Lower leg skin (tissue), 4 donors: Measurements from ENCODE around the gene FGF21. TPM values are rescaled to one million over a fixed set of nuclear protein-coding genes. Genes with fewer than 3 reads are reported as not detected.

Experiments
- DNase-seq, 2 donors: peaks; one replicate each; pipeline ENCODE4 v3.0.0-alpha.2; 2019; ENCODE audit warnings: low spot score in 2 of 2
- H3K4me3 ChIP-seq: fragments of 200-600 bp; sonication (generic); 2 replicates; pipeline ENCODE4 v1.5.1; 2017; ENCODE audit warnings: mild to moderate bottlenecking, low read depth; ENCODE audit not compliant: poor library complexity, severe bottlenecking
- CTCF ChIP-seq, 3 donors: fragments of 450-650 bp; IDR thresholded peaks; one replicate each; pipeline ENCODE4 v1.5.1; 2016; ENCODE audit warnings: antibody characterized with exemption in 3 of 3, mild to moderate bottlenecking in 3 of 3, moderate library complexity in 2 of 3
- POLR2A ChIP-seq, 2 donors: fragments of 450-650 bp; IDR thresholded peaks; one replicate each; pipeline ENCODE4 v1.6.1; 2016 to 2017; ENCODE audit warnings: antibody characterized with exemption in 2 of 2, mild to moderate bottlenecking in 1 of 2, moderate library complexity in 1 of 2
- WGBS, 2 donors: methylation state at CpG; one replicate each; pipeline ENCODE4 v1.1.5; 2018; 5-methylcytosine and 5-hydroxymethylcytosine counted together
- intact Hi-C: fragments of 100-400 bp; cut with DNase I; formaldehyde crosslinking; loops from one replicate; pipeline ENCODE4 v1.15.0; 2023; ENCODE audit warnings: low total_unique reads
- total RNA-seq, 4 donors: library from RNA; depleted of rRNA; stranded (reverse); fragments of >200 nt; gene quantifications; one replicate each; pipeline ENCODE4 v1.1.0, GENCODE V29; 2016

FGF21 gene
- total RNA-seq, 4 donors from 2014 or later = not detected

GRCh38 chr19:48718711-48719231 is 36.6 kb upstream of the FGF21 start:
- H3K4me3 ChIP-seq = no peak overlapping the region
- DNase-seq = no peak
- intact Hi-C loops = no loop called here
- WGBS, 2 donors = 75 to 79% methylated on average over 15 of the region's 15 CpGs
- TF ChIP-seq POLR2A (IDR thresholded peaks at IDR 0.05) (no peak), CTCF (IDR thresholded peaks at IDR 0.05) (no peak)

GRCh38 chr19:48719263-48720171 is 35.8 kb upstream of the FGF21 start, which contains the start of gene MAMSTR:
Gene MAMSTR (minus strand): TSS chr19:48719725. CDS start chr19:48719031, 694 bp downstream.
- intact Hi-C loops = no loop called here
- 75 to 82% methylated on average over 31 to 33 of the region's 33 CpGs for WGBS, 2 donors
- TF ChIP-seq CTCF (IDR thresholded peaks at IDR 0.05) (no peak), POLR2A (IDR thresholded peaks at IDR 0.05) (no peak)
- no peak for DNase-seq
- no peak within 1 kb of the TSS for H3K4me3 ChIP-seq

- no peak for DNase-seq
- no peak overlapping the region for H3K4me3 ChIP-seq
- no peak for TF ChIP-seq CTCF (IDR thresholded peaks at IDR 0.05)
- TF ChIP-seq POLR2A (IDR thresholded peaks at IDR 0.05) = no peak
- WGBS, 2 donors = 15 to 24% methylated on average over 12 of the region's 12 CpGs
- intact Hi-C loops = no loop called here
These were observed 35.1 kb upstream of the FGF21 start for GRCh38 chr19:48720251-48720612.

DNA sequence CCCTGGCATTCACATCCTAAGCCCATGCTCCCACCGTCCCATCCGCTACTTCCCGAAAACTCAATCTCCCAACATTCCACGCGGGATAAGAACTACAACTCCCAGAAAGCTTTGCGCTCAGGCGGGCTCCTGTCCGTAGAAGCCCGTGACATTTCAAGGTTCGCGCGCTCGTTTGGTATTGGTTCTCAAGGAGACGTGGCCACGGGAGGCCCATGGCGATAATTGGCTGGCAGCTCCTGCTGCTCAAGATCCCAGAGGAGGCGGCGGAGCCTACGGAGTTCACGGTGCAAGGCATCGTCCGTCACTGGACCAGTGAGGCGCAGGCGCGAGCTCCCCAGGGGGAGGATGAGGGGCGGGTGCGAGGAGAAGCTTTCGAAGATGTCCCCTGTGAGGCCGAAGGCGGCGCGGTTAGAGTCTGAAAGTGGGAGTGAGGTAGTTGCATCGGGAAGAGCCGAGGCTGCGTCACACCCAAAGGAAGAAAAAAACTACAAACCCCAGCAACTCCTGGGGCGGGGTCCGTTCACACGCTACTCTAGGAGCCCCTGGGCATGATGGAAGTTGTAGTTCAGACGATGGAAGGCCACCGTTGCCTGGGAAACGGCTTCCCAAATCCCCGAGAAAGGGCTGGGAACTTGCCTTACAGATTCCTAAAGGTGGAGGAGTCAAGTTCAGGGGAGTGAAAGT is 34.6 kb upstream of the FGF21 start:
- TF ChIP-seq POLR2A (IDR thresholded peaks at IDR 0.05) (no peak), CTCF (IDR thresholded peaks at IDR 0.05) (no peak)
- intact Hi-C loops = no loop called here
- WGBS, 2 donors = 9 to 19% methylated on average over 42 of the region's 42 CpGs
- DNase-seq = peak; percentile 98 to 99
- H3K4me3 ChIP-seq = peak overlapping the region; percentile 32

DNA sequence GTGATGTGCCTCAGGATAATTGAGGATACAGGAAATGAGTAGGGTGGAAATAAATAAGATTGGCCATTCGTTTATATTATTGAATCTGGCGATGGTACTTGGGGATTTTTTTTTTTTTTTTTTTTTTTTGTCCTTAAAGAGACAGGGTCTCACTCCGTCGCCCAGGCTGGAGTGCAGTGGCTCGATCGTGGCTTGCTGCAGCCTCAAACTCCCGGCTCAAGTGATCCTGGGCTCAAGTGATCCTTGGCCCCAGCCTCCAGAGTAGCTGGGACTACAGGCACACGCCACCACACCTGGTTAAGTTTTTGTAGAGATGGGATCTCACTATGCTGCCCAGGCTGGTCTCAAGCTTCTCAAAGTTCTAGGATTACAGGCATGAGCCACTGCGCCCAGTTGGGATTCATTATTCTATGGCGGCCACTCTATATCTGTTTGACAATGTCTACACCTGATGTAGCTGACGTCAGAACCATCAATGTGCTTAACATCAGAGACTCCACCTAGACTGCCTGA is 33.1 kb upstream of the FGF21 start:
- TF ChIP-seq POLR2A (IDR thresholded peaks at IDR 0.05) (no peak), CTCF (IDR thresholded peaks at IDR 0.05) (no peak)
- intact Hi-C loops = no loop called here
- 78 to 81% methylated on average over 11 of the region's 11 CpGs for WGBS, 2 donors
- no peak overlapping the region for H3K4me3 ChIP-seq
- DNase-seq = no peak
